ENCODE results near the gene XIRP1. TPM values are rescaled to one million over a fixed set of nuclear protein-coding genes. Genes with fewer than 3 reads are reported as not detected.
A peak's percentile ranks its signal among the peaks of the same experiment; 100 is the strongest.

The XIRP1 gene
- total and polyA plus RNA-seq, 5 donors from 2014 or later = not detected

GRCh38 chr3:39184968-39185285 lies 7.5 kb downstream of the XIRP1 start:
- no peak overlapping the region for H3K4me3 Mint-ChIP-seq
- Histone ChIP-seq H3K27ac (ENCODE audit: insufficient read depth, low read length, poor library complexity, severe bottlenecking) (no peak overlapping the region), H3K4me3 (ENCODE audit: low read depth, low read length) (no peak overlapping the region), H3K4me1 (ENCODE audit: control insufficient read depth, insufficient read depth, low read length, poor library complexity, severe bottlenecking) (peaks cover 16% of the 10 kb centered on the region), H3K27me3 (ENCODE audit: control insufficient read depth, insufficient read depth, low read length) (no peaks in the 10 kb centered on the region), H3K9me3 (ENCODE audit: control insufficient read depth in 2 of 2, low read length in 2 of 2) (no peaks in the 10 kb centered on the region), H3K36me3 (ENCODE audit: control insufficient read depth, insufficient read depth, low read length) (no peaks in the 10 kb centered on the region)
- DNase-seq (no peak), ATAC-seq (ENCODE audit: low read depth in 2 of 2) (no peak)
- H3K36me3 Mint-ChIP-seq = no peaks in the 10 kb centered on the region
- H3K27me3 Mint-ChIP-seq = no peaks in the 10 kb centered on the region
- peaks cover 9 to 17% (median 14%) of the 10 kb centered on the region in 4 donors for H3K4me1 Mint-ChIP-seq
- H3K27ac Mint-ChIP-seq = peak overlapping the region in 2 of 3 donors; percentile 31 to 56
- H3K9me3 Mint-ChIP-seq = peaks cover 0 to 2% (median 0%) of the 10 kb centered on the region in 7 donors

GRCh38 chr3:39184081-39184967 lies 8.1 kb downstream of the XIRP1 start:
- Mint-ChIP-seq H3K27me3 (no peaks in the 10 kb centered on the region), H3K36me3 (no peaks in the 10 kb centered on the region), H3K9me3 (no peaks in the 10 kb centered on the region), H3K4me3 (peak overlapping the region in 1 of 4 donors; percentile 59), H3K27ac (peak overlapping the region; percentile 38 to 75 (median 56)), H3K4me1 (peaks cover 13 to 18% (median 17%) of the 10 kb centered on the region in 4 donors)
- Histone ChIP-seq H3K27ac (ENCODE audit: insufficient read depth, low read length, poor library complexity, severe bottlenecking) (no peak overlapping the region), H3K36me3 (ENCODE audit: control insufficient read depth, insufficient read depth, low read length) (no peaks in the 10 kb centered on the region), H3K9me3 (ENCODE audit: control insufficient read depth in 2 of 2, low read length in 2 of 2) (no peaks in the 10 kb centered on the region), H3K4me1 (ENCODE audit: control insufficient read depth, insufficient read depth, low read length, poor library complexity, severe bottlenecking) (peaks cover 20% of the 10 kb centered on the region), H3K27me3 (ENCODE audit: control insufficient read depth, insufficient read depth, low read length) (no peaks in the 10 kb centered on the region), H3K4me3 (ENCODE audit: low read depth, low read length) (no peak overlapping the region)
- DNase-seq = no peak
- no peak for ATAC-seq (ENCODE audit: low read depth in 2 of 2)

GRCh38 chr3:39183211-39184080 lies 8.9 kb downstream of the XIRP1 start:
- DNase-seq (no peak), ATAC-seq (ENCODE audit: low read depth in 2 of 2) (no peak)
- Histone ChIP-seq H3K9me3 (ENCODE audit: control insufficient read depth in 2 of 2, low read length in 2 of 2) (no peaks in the 10 kb centered on the region), H3K36me3 (ENCODE audit: control insufficient read depth, insufficient read depth, low read length) (no peaks in the 10 kb centered on the region), H3K27me3 (ENCODE audit: control insufficient read depth, insufficient read depth, low read length) (no peaks in the 10 kb centered on the region), H3K27ac (ENCODE audit: insufficient read depth, low read length, poor library complexity, severe bottlenecking) (no peak overlapping the region), H3K4me1 (ENCODE audit: control insufficient read depth, insufficient read depth, low read length, poor library complexity, severe bottlenecking) (peaks cover 29% of the 10 kb centered on the region), H3K4me3 (ENCODE audit: low read depth, low read length) (no peak overlapping the region)
- H3K4me1 Mint-ChIP-seq = peaks cover 18 to 27% (median 23%) of the 10 kb centered on the region in 4 donors
- H3K9me3 Mint-ChIP-seq = no peaks in the 10 kb centered on the region
- no peaks in the 10 kb centered on the region for H3K27me3 Mint-ChIP-seq
- H3K4me3 Mint-ChIP-seq = no peak overlapping the region
- H3K27ac Mint-ChIP-seq = peak overlapping the region in 2 of 3 donors; percentile 38 to 75
- H3K36me3 Mint-ChIP-seq = no peaks in the 10 kb centered on the region

GRCh38 chr3:39181408-39182335 lies 10.7 kb downstream of the XIRP1 start:
- ATAC-seq (ENCODE audit: low read depth in 2 of 2) = no peak

GRCh38 chr3:39180546-39181346 lies 11.6 kb downstream of the XIRP1 start:
- Mint-ChIP-seq H3K9me3 (no peaks in the 10 kb centered on the region), H3K27ac (peak overlapping the region; percentile 90 to 99 (median 94)), H3K27me3 (no peaks in the 10 kb centered on the region), H3K36me3 (no peaks in the 10 kb centered on the region), H3K4me1 (peaks cover 20 to 40% (median 30%) of the 10 kb centered on the region in 4 donors), H3K4me3 (peak overlapping the region; percentile 76 to 90 (median 80))
- peak; percentile 88 to 96 (median 90) for DNase-seq
- no peaks in the 10 kb centered on the region for H3K36me3 ChIP-seq (ENCODE audit: control insufficient read depth, insufficient read depth, low read length)
- H3K4me3 ChIP-seq (ENCODE audit: low read depth, low read length) = peak overlapping the region; percentile 63
- H3K27me3 ChIP-seq (ENCODE audit: control insufficient read depth, insufficient read depth, low read length) = no peaks in the 10 kb centered on the region
- ATAC-seq (ENCODE audit: low read depth in 2 of 2) = peak; percentile 90
- H3K4me1 ChIP-seq (ENCODE audit: control insufficient read depth, insufficient read depth, low read length, poor library complexity, severe bottlenecking) = peaks cover 34% of the 10 kb centered on the region
- H3K27ac ChIP-seq (ENCODE audit: insufficient read depth, low read length, poor library complexity, severe bottlenecking) = peak overlapping the region; percentile 78
- no peaks in the 10 kb centered on the region for H3K9me3 ChIP-seq (ENCODE audit: control insufficient read depth in 2 of 2, low read length in 2 of 2)

More at GRCh38 chr3:39181408-39182335, 10.7 kb downstream of the XIRP1 start:
- Mint-ChIP-seq H3K27ac (peak overlapping the region; percentile 34 to 99 (median 62)), H3K27me3 (no peaks in the 10 kb centered on the region), H3K4me1 (peaks cover 20 to 37% (median 28%) of the 10 kb centered on the region in 4 donors), H3K9me3 (no peaks in the 10 kb centered on the region), H3K36me3 (no peaks in the 10 kb centered on the region), H3K4me3 (peak overlapping the region; percentile 38 to 82 (median 77))
- Histone ChIP-seq H3K4me3 (ENCODE audit: low read depth, low read length) (peak overlapping the region; percentile 55), H3K9me3 (ENCODE audit: control insufficient read depth in 2 of 2, low read length in 2 of 2) (no peaks in the 10 kb centered on the region), H3K27me3 (ENCODE audit: control insufficient read depth, insufficient read depth, low read length) (no peaks in the 10 kb centered on the region), H3K4me1 (ENCODE audit: control insufficient read depth, insufficient read depth, low read length, poor library complexity, severe bottlenecking) (peaks cover 34% of the 10 kb centered on the region), H3K36me3 (ENCODE audit: control insufficient read depth, insufficient read depth, low read length) (no peaks in the 10 kb centered on the region), H3K27ac (ENCODE audit: insufficient read depth, low read length, poor library complexity, severe bottlenecking) (peak overlapping the region; percentile 78)
- DNase-seq = no peak

GRCh38 chr3:39180183-39180545 lies 12.2 kb downstream of the XIRP1 start:
- DNase-seq = peak in 1 of 3 donors; percentile 13
- peaks cover 0 to 1% (median 0%) of the 10 kb centered on the region in 7 donors for H3K9me3 Mint-ChIP-seq
- peak overlapping the region; percentile 72 to 90 (median 78) for H3K4me3 Mint-ChIP-seq
- peaks cover 34% of the 10 kb centered on the region for H3K4me1 ChIP-seq (ENCODE audit: control insufficient read depth, insufficient read depth, low read length, poor library complexity, severe bottlenecking)
- H3K27ac ChIP-seq (ENCODE audit: insufficient read depth, low read length, poor library complexity, severe bottlenecking) = peak overlapping the region; percentile 58
- H3K27ac Mint-ChIP-seq = peak overlapping the region in 2 of 3 donors; percentile 90 to 94
- no peaks in the 10 kb centered on the region for H3K36me3 Mint-ChIP-seq
- H3K9me3 ChIP-seq (ENCODE audit: control insufficient read depth in 2 of 2, low read length in 2 of 2) = no peaks in the 10 kb centered on the region
- H3K27me3 Mint-ChIP-seq = no peaks in the 10 kb centered on the region
- H3K4me3 ChIP-seq (ENCODE audit: low read depth, low read length) = peak overlapping the region; percentile 63
- no peak for ATAC-seq (ENCODE audit: low read depth in 2 of 2)
- peaks cover 20 to 40% (median 30%) of the 10 kb centered on the region in 4 donors for H3K4me1 Mint-ChIP-seq
- no peaks in the 10 kb centered on the region for H3K27me3 ChIP-seq (ENCODE audit: control insufficient read depth, insufficient read depth, low read length)
- no peaks in the 10 kb centered on the region for H3K36me3 ChIP-seq (ENCODE audit: control insufficient read depth, insufficient read depth, low read length)

Measured in CD4-positive, CD25-positive, alpha-beta regulatory T cell (primary cell).